SK-N-SH (cell line): ENCODE measurements around the gene CDS1. TPM values are rescaled to one million over a fixed set of nuclear protein-coding genes. Genes with fewer than 3 reads are reported as not detected.

Experiments used
- CTCF ChIA-PET: fragments of 300-600, 350-600 bp; formaldehyde crosslinking; extraction: SDS; loops from one replicate; lab custom pipeline; 2021; lab: Yijun Ruan, JAX
- POLR2A ChIA-PET: fragments of 350-600 bp; sonication (Branson Sonifier 250); formaldehyde crosslinking; extraction: SDS; loops from one replicate; lab custom pipeline; 2020; ENCODE audit warnings: antibody characterized with exemption, inconsistent platforms; lab: Yijun Ruan, JAX
- DNase-seq: peaks from one replicate; pipeline ENCODE4 v3.0.0; 2012
- H2AFZ ChIP-seq: fragments of 200-600 bp; sonication (generic); 2 replicates; pipeline ENCODE4 v1.8.1; 2016; ENCODE audit warnings: antibody characterized with exemption, mild to moderate bottlenecking, low read depth
- H3F3A ChIP-seq: fragments of 200-600 bp; sonication (generic); replicated peaks from 2 replicates; pipeline ENCODE3; 2016; ENCODE audit warnings: antibody characterized with exemption, mild to moderate bottlenecking; ENCODE audit not compliant: insufficient read depth
- H3K27ac ChIP-seq, 2 experiments: fragments of 200-500 bp in 1 of 2; fragments of 200-600 bp in 1 of 2; sonication (Bioruptor generic) in 1 of 2; sonication (generic), shearing (Covaris generic) in 1 of 2; 2 replicates each; pipeline versions ENCODE4 v1.5.1 to v1.6.1; 2014 to 2016; ENCODE audit warnings: low read depth in 2 of 2, inconsistent platforms in 1 of 2, low read length in 1 of 2, mild to moderate bottlenecking in 1 of 2, mixed read lengths in 1 of 2
- H3K27me3 ChIP-seq: fragments of 200-600 bp; sonication (generic), shearing (Covaris generic); 2 replicates; pipeline ENCODE4 v1.6.1; 2016; ENCODE audit warnings: mixed run types; ENCODE audit not compliant: insufficient read depth
- H3K36me3 ChIP-seq, 2 experiments: fragments of 200-500 bp in 1 of 2; fragments of 200-600 bp in 1 of 2; sonication (Bioruptor generic) in 1 of 2; sonication (generic) in 1 of 2; replicated peaks in 1 of 2; 2 replicates each; pipeline versions ENCODE3 to v1.5.1; 2014 to 2016; ENCODE audit warnings: low read length in 1 of 2, mild to moderate bottlenecking in 1 of 2; ENCODE audit not compliant: insufficient read depth in 2 of 2, control insufficient read depth in 1 of 2
- H3K4me1 ChIP-seq, 2 experiments: fragments of 200-500 bp in 1 of 2; fragments of 200-600 bp in 1 of 2; sonication (Bioruptor generic) in 1 of 2; sonication (generic), shearing (Covaris generic) in 1 of 2; 2 replicates each; pipeline versions ENCODE4 v1.5.1 to v1.6.1; 2014 to 2016; ENCODE audit warnings: low read depth in 1 of 2, low read length in 1 of 2, mixed run types in 1 of 2; ENCODE audit not compliant: insufficient read depth in 2 of 2, control insufficient read depth in 1 of 2
- H3K4me2 ChIP-seq: fragments of 200-600 bp; sonication (generic), shearing (Covaris generic); 2 replicates; pipeline ENCODE4 v1.6.1; 2017; ENCODE audit warnings: mixed run types
- H3K4me3 ChIP-seq, 2 experiments: fragments of 200-500 bp in 1 of 2; fragments of 200-600 bp in 1 of 2; sonication (Bioruptor generic) in 1 of 2; sonication (generic), shearing (Covaris generic) in 1 of 2; 2 replicates each; pipeline versions ENCODE4 v1.5.1 to v1.8.1; 2014 to 2016; ENCODE audit warnings: low read depth in 2 of 2, inconsistent platforms in 1 of 2, low read length in 1 of 2, mild to moderate bottlenecking in 1 of 2, mixed read lengths in 1 of 2, moderate library complexity in 1 of 2
- H3K79me2 ChIP-seq: fragments of 200-600 bp; sonication (generic); 2 replicates; pipeline ENCODE4 v1.8.1; 2017; ENCODE audit warnings: mild to moderate bottlenecking; ENCODE audit not compliant: insufficient read depth
- H3K9ac ChIP-seq: fragments of 200-600 bp; sonication (generic); 2 replicates; pipeline ENCODE4 v1.6.1; 2017; ENCODE audit warnings: mixed run types
- H3K9me2 ChIP-seq: fragments of 200-600 bp; sonication (generic); 2 replicates; pipeline ENCODE4 v1.6.1; 2017; ENCODE audit warnings: mixed run types
- H3K9me3 ChIP-seq: fragments of 200-600 bp; sonication (generic); 2 replicates; pipeline ENCODE4 v1.6.1; 2017; ENCODE audit warnings: mixed run types, mild to moderate bottlenecking, moderate library complexity
- H4K20me1 ChIP-seq: fragments of 200-600 bp; sonication (generic); 2 replicates; pipeline ENCODE4 v1.6.1; 2017; ENCODE audit warnings: mild to moderate bottlenecking, mixed run types; ENCODE audit not compliant: insufficient read depth
- EZH2phosphoT487 ChIP-seq: fragments of 200-600 bp; sonication (generic); IDR thresholded peaks from 2 replicates; pipeline ENCODE4 v1.6.1; 2017; ENCODE audit warnings: low read depth, mixed run types, mild to moderate bottlenecking, antibody characterized with exemption, moderate library complexity, borderline replicate concordance
- FOSL2 ChIP-seq: IDR thresholded peaks from 2 replicates; pipeline ENCODE4 v1.4.0; 2012; ENCODE audit warnings: low read depth, mild to moderate bottlenecking, moderate library complexity, borderline replicate concordance
- FOXJ3 ChIP-seq: sonication (generic); formaldehyde crosslinking; IDR thresholded peaks from 2 replicates; pipeline ENCODE4 v1.5.1; 2020; ENCODE audit warnings: mild to moderate bottlenecking, missing genetic modification reagents
- FOXM1 ChIP-seq: IDR thresholded peaks from 2 replicates; pipeline ENCODE4 v1.4.0; 2012; ENCODE audit warnings: low read depth, mild to moderate bottlenecking
- GABPA ChIP-seq: IDR thresholded peaks from 2 replicates; pipeline ENCODE4 v1.4.0; 2012; ENCODE audit warnings: low read depth, mild to moderate bottlenecking
- GATA2 ChIP-seq: sonication (generic); formaldehyde crosslinking; IDR thresholded peaks from 2 replicates; pipeline ENCODE4 v1.5.0; 2020; ENCODE audit warnings: mild to moderate bottlenecking, missing genetic modification reagents
- JUND ChIP-seq: IDR thresholded peaks from 2 replicates; pipeline ENCODE4 v1.4.0; 2012
- MEF2A ChIP-seq: IDR thresholded peaks from 2 replicates; pipeline ENCODE4 v1.4.0; 2012; ENCODE audit warnings: low read depth, borderline replicate concordance
- MXI1 ChIP-seq: IDR thresholded peaks from 2 replicates; pipeline ENCODE4 v1.6.1; 2012; ENCODE audit warnings: mild to moderate bottlenecking, low read depth, low read length, improper control_type of control experiment
- NFIC ChIP-seq: IDR thresholded peaks from 2 replicates; pipeline ENCODE4 v1.4.0; 2012; ENCODE audit warnings: borderline replicate concordance
- NRF1 ChIP-seq: IDR thresholded peaks from 2 replicates; pipeline ENCODE4 v1.6.1; 2012; ENCODE audit warnings: low read depth, mild to moderate bottlenecking, low read length
- RAD21 ChIP-seq: IDR thresholded peaks from 2 replicates; pipeline ENCODE4 v1.6.1; 2012; ENCODE audit warnings: mild to moderate bottlenecking, low read length
- RCOR1 ChIP-seq: fragments of 150-350 bp; IDR thresholded peaks from 2 replicates; pipeline ENCODE4 v1.6.1; 2017; ENCODE audit warnings: antibody characterized with exemption, low read length
- RFX5 ChIP-seq: IDR thresholded peaks from 2 replicates; pipeline ENCODE4 v1.6.1; 2012; ENCODE audit warnings: mild to moderate bottlenecking, improper control_type of control experiment, low read length
- RXRA ChIP-seq: IDR thresholded peaks from 2 replicates; pipeline ENCODE4 v1.4.0; 2012; ENCODE audit warnings: low read depth, mild to moderate bottlenecking, borderline replicate concordance
- SIN3A ChIP-seq: IDR thresholded peaks from 2 replicates; pipeline ENCODE4 v1.6.1; 2012; ENCODE audit warnings: low read depth, mild to moderate bottlenecking, low read length, moderate library complexity, borderline replicate concordance
- TEAD4 ChIP-seq: IDR thresholded peaks from 2 replicates; pipeline ENCODE4 v1.4.0; 2012; ENCODE audit warnings: mild to moderate bottlenecking, borderline replicate concordance; ENCODE audit not compliant: insufficient read depth
- YY1 ChIP-seq: IDR thresholded peaks from 2 replicates; pipeline ENCODE4 v1.4.0; 2012; ENCODE audit warnings: low read depth, mild to moderate bottlenecking
- WGBS: methylation state at CpG from one replicate; pipeline ENCODE4 v1.1.6; 2017; ENCODE audit warnings: low lambda C conversion rate; 5-methylcytosine and 5-hydroxymethylcytosine counted together
- polyA plus RNA-seq, 3 experiments: library from polyadenylated mRNA; depleted of rRNA; stranded (reverse); fragments of >200 nt; gene quantifications; 2 replicates each; pipeline ENCODE4 v1.2.3, GENCODE V29; 2012
- TF ChIP-seq, protein P1 (sequence below): IDR thresholded peaks from 2 replicates; pipeline ENCODE4 v1.4.0; 2012; ENCODE audit warnings: low read depth, borderline replicate concordance
- TF ChIP-seq, protein P2 (sequence below): IDR thresholded peaks from 2 replicates; pipeline ENCODE4 v1.4.0; 2012; ENCODE audit warnings: low read depth, borderline replicate concordance
- TF ChIP-seq, protein P3 (sequence below): fragments of 200-600 bp; sonication (generic); IDR thresholded peaks from 2 replicates; pipeline ENCODE4 v1.6.1; 2017; ENCODE audit warnings: antibody characterized with exemption, mild to moderate bottlenecking, moderate library complexity

The CDS1 gene
- polyA plus RNA-seq, 1 of the 3 experiments (the other 2 are of a cell fraction), result 0.02 TPM

DNA sequence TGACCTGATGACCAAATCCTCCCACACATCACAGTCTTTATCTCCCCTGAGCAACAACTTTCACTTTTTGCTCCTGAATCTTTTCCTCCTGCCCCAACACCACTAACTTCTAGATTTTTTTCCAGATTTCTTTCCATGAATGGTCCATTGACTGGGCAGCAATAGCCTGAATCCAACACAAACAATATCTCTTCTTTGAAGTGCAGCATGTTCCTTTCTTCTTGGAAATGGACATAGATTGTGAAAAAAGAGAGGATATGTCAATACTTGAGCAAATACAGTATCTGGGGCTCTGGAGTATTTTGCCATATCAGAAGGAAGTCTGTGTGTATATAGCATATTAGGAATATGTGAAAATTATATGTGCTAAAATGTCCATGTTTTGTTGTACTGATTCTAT lies 55.2 kb downstream of the CDS1 start:
- Histone ChIP-seq H3K9ac (no peak overlapping the region), H3F3A (no peaks in the 10 kb centered on the region), H2AFZ (no peak overlapping the region), H3K27me3 (no peaks in the 10 kb centered on the region), H3K4me2 (no peak overlapping the region), H3K27ac (no peak overlapping the region), H3K36me3 (no peaks in the 10 kb centered on the region), H3K4me3 (no peak overlapping the region), H3K9me3 (no peaks in the 10 kb centered on the region), H3K4me1 (no peaks in the 10 kb centered on the region), H4K20me1 (no peaks in the 10 kb centered on the region), H3K79me2 (no peaks in the 10 kb centered on the region), H3K9me2 (no peaks in the 10 kb centered on the region)
- CTCF ChIA-PET, result no interaction called here
- DNase-seq, result no peak
- POLR2A ChIA-PET, result no interaction called here
- TF ChIP-seq NFIC, result no peak
- no peak for TF ChIP-seq RCOR1
- TF ChIP-seq JUND, result no peak
- TF ChIP-seq FOXM1, result no peak
- TF ChIP-seq, protein P1, sequence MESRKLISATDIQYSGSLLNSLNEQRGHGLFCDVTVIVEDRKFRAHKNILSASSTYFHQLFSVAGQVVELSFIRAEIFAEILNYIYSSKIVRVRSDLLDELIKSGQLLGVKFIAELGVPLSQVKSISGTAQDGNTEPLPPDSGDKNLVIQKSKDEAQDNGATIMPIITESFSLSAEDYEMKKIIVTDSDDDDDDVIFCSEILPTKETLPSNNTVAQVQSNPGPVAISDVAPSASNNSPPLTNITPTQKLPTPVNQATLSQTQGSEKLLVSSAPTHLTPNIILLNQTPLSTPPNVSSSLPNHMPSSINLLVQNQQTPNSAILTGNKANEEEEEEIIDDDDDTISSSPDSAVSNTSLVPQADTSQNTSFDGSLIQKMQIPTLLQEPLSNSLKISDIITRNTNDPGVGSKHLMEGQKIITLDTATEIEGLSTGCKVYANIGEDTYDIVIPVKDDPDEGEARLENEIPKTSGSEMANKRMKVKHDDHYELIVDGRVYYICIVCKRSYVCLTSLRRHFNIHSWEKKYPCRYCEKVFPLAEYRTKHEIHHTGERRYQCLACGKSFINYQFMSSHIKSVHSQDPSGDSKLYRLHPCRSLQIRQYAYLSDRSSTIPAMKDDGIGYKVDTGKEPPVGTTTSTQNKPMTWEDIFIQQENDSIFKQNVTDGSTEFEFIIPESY, result no peak
- TF ChIP-seq FOXJ3 (CRISPR knock-in tag), result no peak
- no peak for TF ChIP-seq RXRA
- TF ChIP-seq SIN3A, result no peak
- TF ChIP-seq YY1, result no peak
- no peak for TF ChIP-seq MXI1
- no peak for TF ChIP-seq GATA2 (CRISPR knock-in tag)
- TF ChIP-seq, protein P2, sequence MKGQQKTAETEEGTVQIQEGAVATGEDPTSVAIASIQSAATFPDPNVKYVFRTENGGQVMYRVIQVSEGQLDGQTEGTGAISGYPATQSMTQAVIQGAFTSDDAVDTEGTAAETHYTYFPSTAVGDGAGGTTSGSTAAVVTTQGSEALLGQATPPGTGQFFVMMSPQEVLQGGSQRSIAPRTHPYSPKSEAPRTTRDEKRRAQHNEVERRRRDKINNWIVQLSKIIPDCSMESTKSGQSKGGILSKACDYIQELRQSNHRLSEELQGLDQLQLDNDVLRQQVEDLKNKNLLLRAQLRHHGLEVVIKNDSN, result no peak
- TF ChIP-seq RFX5, result no peak
- TF ChIP-seq EZH2phosphoT487, result no peak
- no peak for TF ChIP-seq FOSL2
- TF ChIP-seq TEAD4, result no peak

DNA sequence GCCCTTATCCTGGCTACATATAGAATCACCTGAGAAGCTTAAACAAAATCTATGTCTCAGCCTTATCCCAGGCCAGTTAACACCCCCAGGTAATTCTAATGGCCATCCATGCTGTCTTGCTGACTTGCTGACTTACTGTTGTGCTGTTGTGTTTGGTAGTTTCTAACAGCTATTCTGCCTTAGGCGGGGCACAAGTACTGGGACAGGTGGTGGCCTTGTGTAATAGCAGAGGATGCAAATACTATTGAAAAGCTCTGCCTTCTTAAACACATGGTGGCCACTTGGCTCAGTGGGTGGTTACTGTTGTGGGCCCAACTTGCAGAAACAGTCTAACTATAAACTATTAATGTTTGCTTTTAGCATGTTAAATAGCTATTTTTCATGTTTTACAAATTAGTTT lies 56.2 kb downstream of the CDS1 start:
- H3K27me3 ChIP-seq, result no peaks in the 10 kb centered on the region
- POLR2A ChIA-PET, result no interaction called here
- H4K20me1 ChIP-seq, result no peaks in the 10 kb centered on the region
- no peaks in the 10 kb centered on the region for H3K36me3 ChIP-seq
- no peak for DNase-seq
- H3K9me2 ChIP-seq, result no peaks in the 10 kb centered on the region
- H3K9me3 ChIP-seq, result no peaks in the 10 kb centered on the region
- no peak overlapping the region for H3K4me2 ChIP-seq
- H3K27ac ChIP-seq, result no peak overlapping the region
- no peak overlapping the region for H3K9ac ChIP-seq
- TF ChIP-seq EZH2phosphoT487 (no peak), SIN3A (no peak), TEAD4 (no peak), MEF2A (no peak), YY1 (no peak), GABPA (no peak), RAD21 (no peak), NRF1 (no peak)
- TF ChIP-seq, protein P3, sequence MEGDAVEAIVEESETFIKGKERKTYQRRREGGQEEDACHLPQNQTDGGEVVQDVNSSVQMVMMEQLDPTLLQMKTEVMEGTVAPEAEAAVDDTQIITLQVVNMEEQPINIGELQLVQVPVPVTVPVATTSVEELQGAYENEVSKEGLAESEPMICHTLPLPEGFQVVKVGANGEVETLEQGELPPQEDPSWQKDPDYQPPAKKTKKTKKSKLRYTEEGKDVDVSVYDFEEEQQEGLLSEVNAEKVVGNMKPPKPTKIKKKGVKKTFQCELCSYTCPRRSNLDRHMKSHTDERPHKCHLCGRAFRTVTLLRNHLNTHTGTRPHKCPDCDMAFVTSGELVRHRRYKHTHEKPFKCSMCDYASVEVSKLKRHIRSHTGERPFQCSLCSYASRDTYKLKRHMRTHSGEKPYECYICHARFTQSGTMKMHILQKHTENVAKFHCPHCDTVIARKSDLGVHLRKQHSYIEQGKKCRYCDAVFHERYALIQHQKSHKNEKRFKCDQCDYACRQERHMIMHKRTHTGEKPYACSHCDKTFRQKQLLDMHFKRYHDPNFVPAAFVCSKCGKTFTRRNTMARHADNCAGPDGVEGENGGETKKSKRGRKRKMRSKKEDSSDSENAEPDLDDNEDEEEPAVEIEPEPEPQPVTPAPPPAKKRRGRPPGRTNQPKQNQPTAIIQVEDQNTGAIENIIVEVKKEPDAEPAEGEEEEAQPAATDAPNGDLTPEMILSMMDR, result no peak
- H3K4me3 ChIP-seq, result no peak overlapping the region
- no peak overlapping the region for H2AFZ ChIP-seq
- WGBS, result 67% methylated on average over 1 of the region's 1 CpG
- no peaks in the 10 kb centered on the region for H3K79me2 ChIP-seq
- H3K4me1 ChIP-seq, result no peaks in the 10 kb centered on the region
- no peaks in the 10 kb centered on the region for H3F3A ChIP-seq
- CTCF ChIA-PET, result no interaction called here
